ENCODE measurements around the gene IDH3G. TPM values are rescaled to one million over a fixed set of nuclear protein-coding genes. Genes with fewer than 3 reads are reported as not detected.

Gene IDH3G
- total and polyA plus RNA-seq, 2 donors (not counting 1 experiment from before 2014, with no cell fraction given) = 62.8 to 122 TPM

DNA sequence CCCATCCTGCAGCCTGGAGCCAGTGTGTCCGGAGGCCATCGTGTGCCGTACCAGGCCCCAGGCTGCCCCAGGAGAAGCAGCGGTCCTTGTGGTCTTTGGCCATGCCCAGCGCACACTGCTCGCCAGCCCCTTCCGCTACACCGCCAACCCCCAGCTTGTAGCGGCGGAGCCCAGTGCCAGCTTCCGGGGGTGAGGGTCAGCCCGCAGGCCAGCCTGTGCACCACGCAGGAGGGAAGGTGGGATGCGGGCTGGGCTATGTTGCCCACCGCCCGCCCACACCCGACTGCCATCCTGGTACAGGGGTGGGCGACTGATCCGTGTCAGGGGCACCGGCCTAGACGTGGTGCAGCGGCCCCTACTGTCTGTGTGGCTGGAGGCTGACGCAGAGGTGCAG lies 21.0 kb downstream of the IDH3G start:
- no peak overlapping the region for H3K4me3 ChIP-seq (ENCODE audit: control extremely low read depth in 1 of 5, extremely low read depth in 1 of 5, insufficient read depth in 1 of 5, low read depth in 2 of 5, low read length in 4 of 5)
- no peaks in the 10 kb centered on the region for H3K79me2 ChIP-seq (ENCODE audit: control insufficient read depth, insufficient read depth, low read length)
- peaks cover 0 to under 1% of the 10 kb centered on the region in 2 donors for H3K4me1 ChIP-seq (ENCODE audit: control insufficient read depth in 2 of 2, insufficient read depth in 2 of 2, low read length in 2 of 2)
- no peak for DNase-seq
- no peaks in the 10 kb centered on the region for H3K27me3 Mint-ChIP-seq
- peaks cover 0 to 2% (median 0%) of the 10 kb centered on the region in 4 experiments for H3K27me3 ChIP-seq (replicated peaks in 1 of 4; ENCODE audit: control extremely low read depth in 1 of 4, control insufficient read depth in 3 of 4, insufficient read depth in 4 of 4, low read length in 3 of 4)
- ChIA-PET POLR2A (no interaction called here), CTCF (no interaction called here)
- H3K9me3 ChIP-seq (ENCODE audit: control extremely low read depth in 1 of 3, control insufficient read depth in 2 of 3, insufficient read depth in 1 of 3, low read length in 2 of 3) = no peaks in the 10 kb centered on the region
- H3K4me1 Mint-ChIP-seq = no peaks in the 10 kb centered on the region
- TF ChIP-seq EZH2 (IDR thresholded peaks at IDR 0.05; ENCODE audit: borderline replicate concordance, insufficient read depth, low read depth, low read length, poor library complexity, severe bottlenecking) = no peak
- TF ChIP-seq, protein P1, sequence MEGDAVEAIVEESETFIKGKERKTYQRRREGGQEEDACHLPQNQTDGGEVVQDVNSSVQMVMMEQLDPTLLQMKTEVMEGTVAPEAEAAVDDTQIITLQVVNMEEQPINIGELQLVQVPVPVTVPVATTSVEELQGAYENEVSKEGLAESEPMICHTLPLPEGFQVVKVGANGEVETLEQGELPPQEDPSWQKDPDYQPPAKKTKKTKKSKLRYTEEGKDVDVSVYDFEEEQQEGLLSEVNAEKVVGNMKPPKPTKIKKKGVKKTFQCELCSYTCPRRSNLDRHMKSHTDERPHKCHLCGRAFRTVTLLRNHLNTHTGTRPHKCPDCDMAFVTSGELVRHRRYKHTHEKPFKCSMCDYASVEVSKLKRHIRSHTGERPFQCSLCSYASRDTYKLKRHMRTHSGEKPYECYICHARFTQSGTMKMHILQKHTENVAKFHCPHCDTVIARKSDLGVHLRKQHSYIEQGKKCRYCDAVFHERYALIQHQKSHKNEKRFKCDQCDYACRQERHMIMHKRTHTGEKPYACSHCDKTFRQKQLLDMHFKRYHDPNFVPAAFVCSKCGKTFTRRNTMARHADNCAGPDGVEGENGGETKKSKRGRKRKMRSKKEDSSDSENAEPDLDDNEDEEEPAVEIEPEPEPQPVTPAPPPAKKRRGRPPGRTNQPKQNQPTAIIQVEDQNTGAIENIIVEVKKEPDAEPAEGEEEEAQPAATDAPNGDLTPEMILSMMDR (IDR thresholded peaks at IDR 0.05) = no peak
- H3K4me2 ChIP-seq (replicated peaks; ENCODE audit: low read depth, low read length, poor library complexity, severe bottlenecking) = no peak overlapping the region
- H3K9ac ChIP-seq (ENCODE audit: low read length) = no peak overlapping the region
- WGBS (ENCODE audit: insufficient coverage) = 96% methylated on average over 22 of the region's 23 CpGs
- H3K4me3 Mint-ChIP-seq = no peak overlapping the region
- H3K9me3 Mint-ChIP-seq (ENCODE audit: insufficient read depth) = no peaks in the 10 kb centered on the region
- H3K27ac Mint-ChIP-seq = no peak overlapping the region
- no peak overlapping the region for H3K27ac ChIP-seq (ENCODE audit: low read length in 2 of 2)
- no peak overlapping the region for H2AFZ ChIP-seq (ENCODE audit: insufficient read depth, low read depth, low read length, poor library complexity, severe bottlenecking)
- intact Hi-C loops (cut with micrococcal nuclease) = no loop called here
- no peaks in the 10 kb centered on the region for H4K20me1 ChIP-seq (ENCODE audit: control insufficient read depth, insufficient read depth, low read length, poor library complexity, severe bottlenecking)
- no peak for ATAC-seq (ENCODE audit: low read depth)
- no peaks in the 10 kb centered on the region for H3K36me3 ChIP-seq (replicated peaks in 1 of 2; ENCODE audit: control extremely low read depth in 1 of 2, control insufficient read depth in 1 of 2, extremely low read depth in 1 of 2, insufficient read depth in 2 of 2, low read length in 1 of 2)

DNA sequence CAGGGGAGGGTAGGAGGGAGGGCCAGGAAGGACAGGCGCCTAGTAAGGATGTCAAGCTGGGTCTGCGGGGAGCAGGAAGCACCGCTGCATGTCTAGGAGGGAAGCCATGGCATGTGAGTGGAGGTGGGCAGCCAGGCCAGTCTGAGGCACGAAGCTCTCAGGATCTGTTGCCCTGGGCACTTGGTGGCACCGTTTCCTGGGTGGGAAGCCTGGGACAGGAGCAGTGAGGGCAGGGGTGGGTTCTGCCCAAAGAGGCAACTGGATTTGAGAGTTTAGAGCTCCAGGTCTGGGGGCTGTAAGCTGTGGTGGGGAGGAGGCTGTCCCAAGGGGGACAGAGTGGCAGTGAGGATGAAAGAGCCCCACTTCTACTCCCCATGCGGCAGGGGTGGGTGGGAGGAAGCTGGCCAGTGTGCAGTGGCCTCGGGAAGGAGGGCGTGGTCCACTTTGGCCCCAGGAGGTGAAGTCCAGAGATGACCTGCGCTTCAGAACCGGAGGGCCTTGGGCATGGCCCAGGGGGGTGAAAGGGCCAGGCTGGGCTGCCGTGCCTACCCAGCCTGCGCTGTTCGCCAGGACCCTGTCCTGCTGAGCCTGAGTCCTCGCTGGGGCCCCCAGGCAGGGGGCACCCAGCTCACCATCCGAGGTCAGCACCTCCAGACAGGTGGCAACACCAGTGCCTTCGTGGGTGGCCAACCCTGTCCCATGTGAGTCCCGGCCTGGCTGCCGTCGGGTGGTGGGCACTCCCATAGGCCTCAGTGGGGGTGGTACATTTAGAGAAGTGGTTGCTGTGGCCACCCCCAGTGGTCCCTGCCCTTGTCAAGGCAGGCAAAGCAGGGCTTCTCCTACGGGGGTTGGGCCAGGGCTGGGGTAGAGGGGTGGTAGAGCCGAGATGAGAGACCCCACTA lies 21.6 kb downstream of the IDH3G start:
- Histone ChIP-seq H3K36me3 (replicated peaks in 1 of 2; ENCODE audit: control extremely low read depth in 1 of 2, control insufficient read depth in 1 of 2, extremely low read depth in 1 of 2, insufficient read depth in 2 of 2, low read length in 1 of 2) (no peaks in the 10 kb centered on the region), H3K27me3 (replicated peaks in 1 of 4; ENCODE audit: control extremely low read depth in 1 of 4, control insufficient read depth in 3 of 4, insufficient read depth in 4 of 4, low read length in 3 of 4) (peaks cover 0 to 2% (median 0%) of the 10 kb centered on the region in 4 experiments), H3K79me2 (ENCODE audit: control insufficient read depth, insufficient read depth, low read length) (no peaks in the 10 kb centered on the region), H3K4me1 (ENCODE audit: control insufficient read depth in 2 of 2, insufficient read depth in 2 of 2, low read length in 2 of 2) (peaks cover 0 to 4% of the 10 kb centered on the region in 2 donors), H3K9ac (ENCODE audit: low read length) (no peak overlapping the region), H4K20me1 (ENCODE audit: control insufficient read depth, insufficient read depth, low read length, poor library complexity, severe bottlenecking) (no peaks in the 10 kb centered on the region), H3K4me2 (replicated peaks; ENCODE audit: low read depth, low read length, poor library complexity, severe bottlenecking) (no peak overlapping the region), H3K9me3 (ENCODE audit: control extremely low read depth in 1 of 3, control insufficient read depth in 2 of 3, insufficient read depth in 1 of 3, low read length in 2 of 3) (no peaks in the 10 kb centered on the region), H3K27ac (ENCODE audit: low read length in 2 of 2) (no peak overlapping the region), H3K4me3 (ENCODE audit: control extremely low read depth in 1 of 5, extremely low read depth in 1 of 5, insufficient read depth in 1 of 5, low read depth in 2 of 5, low read length in 4 of 5) (no peak overlapping the region), H2AFZ (ENCODE audit: insufficient read depth, low read depth, low read length, poor library complexity, severe bottlenecking) (no peak overlapping the region)
- no peak overlapping the region for H3K27ac Mint-ChIP-seq
- TF ChIP-seq, protein P1 (IDR thresholded peaks at IDR 0.05) = no peak
- no peak for TF ChIP-seq EZH2 (IDR thresholded peaks at IDR 0.05; ENCODE audit: borderline replicate concordance, insufficient read depth, low read depth, low read length, poor library complexity, severe bottlenecking)
- ChIA-PET CTCF (no interaction called here), POLR2A (no interaction called here)
- DNase-seq (no peak), ATAC-seq (ENCODE audit: low read depth) (no peak)
- H3K9me3 Mint-ChIP-seq (ENCODE audit: insufficient read depth) = no peaks in the 10 kb centered on the region
- peaks cover 1% of the 10 kb centered on the region for H3K4me1 Mint-ChIP-seq
- no peaks in the 10 kb centered on the region for H3K27me3 Mint-ChIP-seq
- WGBS (ENCODE audit: insufficient coverage) = 81% methylated on average over 13 of the region's 21 CpGs
- intact Hi-C loops (cut with micrococcal nuclease) = no loop called here
- no peak overlapping the region for H3K4me3 Mint-ChIP-seq
